Central memory CD8-positive, alpha-beta T cell (primary cell): ENCODE measurements around the gene TRMT10B.
"Not testable (repeated sequence)": the region's sequence is repeated elsewhere in the genome, so short reads cannot be mapped to it uniquely, and the experiment has no call there.

Source experiments
- ATAC-seq: fragments of 150-1000 bp; cut with Tn5 transposase; replicated peaks from 2 replicates; pipeline ENCODE4 v1.10.0; 2022; ENCODE audit warnings: mild to moderate bottlenecking, moderate FRiP score, moderate number of reproducible peaks; ENCODE audit not compliant: poor library complexity, severe bottlenecking; ENCODE audit errors: extremely low read depth
- DNase-seq, 2 donors: peaks; one replicate each; pipeline ENCODE4 v3.0.0; 2021; ENCODE audit warnings: low spot score in 2 of 2
- H3K27ac Mint-ChIP-seq: one replicate; pipeline ENCODE4 v1.8.0; 2022; ENCODE audit warnings: low read depth, mild to moderate bottlenecking, moderate library complexity, mixed read lengths
- H3K27me3 Mint-ChIP-seq: one replicate; pipeline ENCODE4 v1.8.0; 2022; ENCODE audit warnings: mixed read lengths
- H3K36me3 Mint-ChIP-seq: one replicate; pipeline ENCODE4 v1.8.0; 2022; ENCODE audit warnings: mild to moderate bottlenecking, moderate library complexity, mixed read lengths; ENCODE audit not compliant: insufficient read depth
- H3K4me1 Mint-ChIP-seq: one replicate; pipeline ENCODE4 v1.8.0; 2022; ENCODE audit warnings: mixed read lengths
- H3K4me3 Mint-ChIP-seq: one replicate; pipeline ENCODE4 v1.8.0; 2022; ENCODE audit warnings: mild to moderate bottlenecking, moderate library complexity, mixed read lengths
- H3K9me3 Mint-ChIP-seq: one replicate; pipeline ENCODE4 v1.8.0; 2022; ENCODE audit warnings: mixed read lengths

The TRMT10B gene

GRCh38 chr9:37732952-37733351 is 20.7 kb upstream of the TRMT10B start:
- no peaks in the 10 kb centered on the region for H3K36me3 Mint-ChIP-seq
- H3K4me3 Mint-ChIP-seq: no peak overlapping the region
- H3K4me1 Mint-ChIP-seq: no peaks in the 10 kb centered on the region
- peaks cover 8% of the 10 kb centered on the region for H3K27me3 Mint-ChIP-seq
- no peak for ATAC-seq
- no peaks in the 10 kb centered on the region for H3K9me3 Mint-ChIP-seq
- no peak overlapping the region for H3K27ac Mint-ChIP-seq
- no peak for DNase-seq

DNA sequence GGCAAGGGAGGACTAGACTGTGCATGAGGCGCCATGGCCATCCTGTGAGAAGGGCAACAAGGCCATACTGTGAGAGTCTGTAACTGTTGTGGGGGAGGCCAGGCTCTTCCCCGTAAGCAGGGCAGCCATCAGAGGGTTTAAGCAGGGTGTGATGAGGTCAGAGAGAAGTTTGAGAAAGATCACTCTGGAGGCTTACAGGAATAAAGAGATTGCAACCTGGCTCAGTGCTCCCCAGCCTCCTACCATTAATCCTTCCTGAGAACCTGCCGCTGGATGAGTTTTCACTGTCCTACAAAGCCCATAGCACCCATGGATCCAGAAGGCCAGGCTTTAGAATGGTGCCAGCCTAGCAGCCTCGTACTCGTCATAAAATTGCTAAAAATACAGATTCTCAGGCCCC is 14.4 kb upstream of the TRMT10B start:
- Mint-ChIP-seq H3K27me3 (no peaks in the 10 kb centered on the region), H3K9me3 (no peaks in the 10 kb centered on the region), H3K36me3 (no peaks in the 10 kb centered on the region), H3K4me3 (no peak overlapping the region), H3K27ac (no peak overlapping the region), H3K4me1 (no peaks in the 10 kb centered on the region)
- ATAC-seq: no peak
- no peak for DNase-seq

- H3K27me3 Mint-ChIP-seq: no peaks in the 10 kb centered on the region
- ATAC-seq (no peak), DNase-seq (no peak)
- no peaks in the 10 kb centered on the region for H3K36me3 Mint-ChIP-seq
- H3K4me3 Mint-ChIP-seq: no peak overlapping the region
- no peaks in the 10 kb centered on the region for H3K9me3 Mint-ChIP-seq
- no peak overlapping the region for H3K27ac Mint-ChIP-seq
- H3K4me1 Mint-ChIP-seq: no peaks in the 10 kb centered on the region
These were observed 13.5 kb upstream of the TRMT10B start for GRCh38 chr9:37740128-37740527.

- Mint-ChIP-seq H3K36me3 (no peaks in the 10 kb centered on the region), H3K4me3 (no peak overlapping the region), H3K9me3 (no peaks in the 10 kb centered on the region), H3K27me3 (no peaks in the 10 kb centered on the region), H3K27ac (no peak overlapping the region), H3K4me1 (no peaks in the 10 kb centered on the region)
- DNase-seq (no peak), ATAC-seq (no peak)
These were observed 12.8 kb upstream of the TRMT10B start for GRCh38 chr9:37740631-37741328.

GRCh38 chr9:37745970-37746369 is 7.6 kb upstream of the TRMT10B start:
- no peak overlapping the region for H3K27ac Mint-ChIP-seq
- ATAC-seq (no peak), DNase-seq (no peak)
- H3K4me3 Mint-ChIP-seq: no peak overlapping the region
- H3K9me3 Mint-ChIP-seq: no peaks in the 10 kb centered on the region
- no peaks in the 10 kb centered on the region for H3K4me1 Mint-ChIP-seq
- no peaks in the 10 kb centered on the region for H3K27me3 Mint-ChIP-seq
- H3K36me3 Mint-ChIP-seq: peaks cover 2% of the 10 kb centered on the region

GRCh38 chr9:37746448-37747270 is 6.9 kb upstream of the TRMT10B start:
- no peaks in the 10 kb centered on the region for H3K4me1 Mint-ChIP-seq
- no peak for ATAC-seq
- no peaks in the 10 kb centered on the region for H3K27me3 Mint-ChIP-seq
- H3K27ac Mint-ChIP-seq: no peak overlapping the region
- H3K36me3 Mint-ChIP-seq: peaks cover 2% of the 10 kb centered on the region
- H3K9me3 Mint-ChIP-seq: no peaks in the 10 kb centered on the region
- no peak overlapping the region for H3K4me3 Mint-ChIP-seq
- no peak for DNase-seq

- H3K27ac Mint-ChIP-seq: no peak overlapping the region
- H3K4me1 Mint-ChIP-seq: no peaks in the 10 kb centered on the region
- ATAC-seq (peak; percentile 60), DNase-seq (peak in 1 of 2 donors; percentile 28)
- no peaks in the 10 kb centered on the region for H3K9me3 Mint-ChIP-seq
- peaks cover 2% of the 10 kb centered on the region for H3K36me3 Mint-ChIP-seq
- no peak overlapping the region for H3K4me3 Mint-ChIP-seq
- H3K27me3 Mint-ChIP-seq: no peaks in the 10 kb centered on the region
These were observed 6.3 kb upstream of the TRMT10B start for GRCh38 chr9:37747271-37747753.

- Mint-ChIP-seq H3K36me3 (peaks cover 8% of the 10 kb centered on the region), H3K4me1 (peaks cover 4% of the 10 kb centered on the region), H3K4me3 (no peak overlapping the region), H3K27ac (no peak overlapping the region), H3K27me3 (no peaks in the 10 kb centered on the region), H3K9me3 (no peaks in the 10 kb centered on the region)
- DNase-seq (no peak), ATAC-seq (no peak)
These were observed 4.5 kb upstream of the TRMT10B start for GRCh38 chr9:37749129-37749528.

DNA sequence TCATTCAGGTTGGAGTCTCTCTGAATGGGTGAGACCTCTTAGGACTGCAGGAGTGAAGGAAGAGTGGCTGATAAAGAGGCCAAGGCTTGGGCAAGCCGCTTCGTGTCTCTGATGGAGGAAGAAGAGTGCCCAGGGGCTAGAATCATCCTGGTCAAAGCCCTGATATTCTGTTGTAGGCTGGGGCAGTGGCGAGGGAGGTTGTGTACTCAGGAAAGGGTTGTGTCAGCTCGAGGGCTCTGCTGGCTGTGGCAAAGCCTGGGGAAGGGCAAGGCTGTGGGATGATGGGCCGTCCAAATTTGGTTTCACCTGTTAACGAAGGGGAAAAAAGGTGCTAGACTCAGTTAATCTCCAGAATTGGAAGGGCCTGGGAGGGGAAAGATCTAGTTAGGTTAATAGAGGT is 2.4 kb upstream of the TRMT10B start:
- Mint-ChIP-seq H3K36me3 (peaks cover 8% of the 10 kb centered on the region), H3K4me3 (no peak overlapping the region), H3K9me3 (no peaks in the 10 kb centered on the region), H3K4me1 (peaks cover 22% of the 10 kb centered on the region), H3K27ac (no peak overlapping the region), H3K27me3 (no peaks in the 10 kb centered on the region)
- DNase-seq (no peak), ATAC-seq (no peak)

DNA sequence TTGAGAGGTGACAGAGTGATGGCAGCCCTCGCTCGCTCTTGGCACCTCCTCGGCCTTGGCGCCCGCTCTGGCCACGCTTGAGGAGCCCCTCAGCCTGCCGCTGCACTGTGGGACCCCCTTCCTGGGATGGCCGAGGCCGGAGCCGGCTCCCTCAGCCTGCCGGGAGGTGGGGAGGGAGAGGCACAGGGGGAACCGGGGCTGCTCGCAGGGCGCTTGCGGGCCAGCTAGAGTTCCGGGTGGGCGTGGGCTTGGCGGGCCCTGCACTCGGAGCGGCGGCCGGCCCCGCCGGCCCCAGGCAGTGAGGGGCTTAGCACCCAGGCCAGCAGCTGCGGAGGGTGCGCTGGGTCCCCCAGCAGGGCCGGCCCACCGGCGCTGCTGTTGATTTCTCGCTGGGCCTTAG is 1.9 kb upstream of the TRMT10B start:
- ATAC-seq, H3K9me3 Mint-ChIP-seq, H3K36me3 Mint-ChIP-seq, DNase-seq, H3K27me3 Mint-ChIP-seq, H3K4me3 Mint-ChIP-seq, H3K27ac Mint-ChIP-seq: not testable (repeated sequence)
- H3K4me1 Mint-ChIP-seq: peaks cover 24% of the 10 kb centered on the region

GRCh38 chr9:37752112-37752511 is 1.5 kb upstream of the TRMT10B start:
- H3K27ac Mint-ChIP-seq, ATAC-seq, H3K9me3 Mint-ChIP-seq, H3K36me3 Mint-ChIP-seq, H3K4me3 Mint-ChIP-seq, H3K27me3 Mint-ChIP-seq, DNase-seq: not testable (repeated sequence)
- peaks cover 24% of the 10 kb centered on the region for H3K4me1 Mint-ChIP-seq

DNA sequence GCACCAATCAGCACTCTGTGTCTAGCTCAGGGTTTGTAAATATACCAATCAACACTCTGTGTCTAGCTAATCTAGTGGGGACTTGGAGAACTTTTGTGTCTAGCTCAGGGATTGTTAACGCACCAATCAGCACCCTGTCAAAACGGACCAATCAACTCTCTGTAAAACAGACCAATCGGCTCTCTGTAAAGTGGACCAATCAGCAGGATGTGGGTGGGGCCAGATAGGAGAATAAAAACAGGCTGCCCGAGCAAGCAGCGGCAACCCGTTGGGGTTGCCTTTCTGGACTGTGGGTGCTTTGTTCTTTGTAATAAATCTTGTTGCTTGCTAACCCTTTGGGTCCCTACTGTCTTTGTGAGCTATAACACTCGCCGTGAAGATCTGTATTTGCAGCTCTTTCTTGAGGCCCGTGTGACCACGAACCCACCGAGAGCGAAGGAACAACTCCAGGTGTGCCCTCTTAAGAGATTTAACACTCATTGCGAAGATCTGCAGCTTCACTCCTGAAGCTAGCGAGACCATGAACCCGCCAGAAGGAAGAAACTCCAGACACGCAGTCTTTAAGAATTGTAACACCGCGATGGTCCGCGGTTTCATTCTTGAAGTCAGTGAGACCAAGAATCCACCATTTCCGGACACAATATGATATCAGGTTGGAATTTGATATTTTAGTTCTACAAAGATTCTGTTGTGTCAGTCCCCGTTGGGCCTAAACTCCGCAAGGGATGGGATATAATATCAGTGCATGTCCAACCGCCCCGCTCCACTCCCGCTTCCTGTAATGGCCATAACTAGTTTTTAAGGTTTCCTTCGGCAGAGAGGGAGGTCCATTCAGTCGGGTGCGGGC is 740 bp upstream of the TRMT10B start:
- ATAC-seq (no peak), DNase-seq (no peak)

More for the DNA sequence above, 740 bp upstream of the TRMT10B start:
- no peaks in the 10 kb centered on the region for H3K27me3 Mint-ChIP-seq
- H3K27ac Mint-ChIP-seq: peak overlapping the region; percentile 91
- peak overlapping the region; percentile 82 for H3K4me3 Mint-ChIP-seq
- H3K36me3 Mint-ChIP-seq: peaks cover 6% of the 10 kb centered on the region
- no peaks in the 10 kb centered on the region for H3K9me3 Mint-ChIP-seq
- peaks cover 24% of the 10 kb centered on the region for H3K4me1 Mint-ChIP-seq
